DMS79 (cell line): ENCODE data around the gene EMC10.

Source experiments
- DNase-seq: peaks from one replicate; lab custom pipeline; 2025; lab: John Stamatoyannopoulos, UW

Gene EMC10

DNA sequence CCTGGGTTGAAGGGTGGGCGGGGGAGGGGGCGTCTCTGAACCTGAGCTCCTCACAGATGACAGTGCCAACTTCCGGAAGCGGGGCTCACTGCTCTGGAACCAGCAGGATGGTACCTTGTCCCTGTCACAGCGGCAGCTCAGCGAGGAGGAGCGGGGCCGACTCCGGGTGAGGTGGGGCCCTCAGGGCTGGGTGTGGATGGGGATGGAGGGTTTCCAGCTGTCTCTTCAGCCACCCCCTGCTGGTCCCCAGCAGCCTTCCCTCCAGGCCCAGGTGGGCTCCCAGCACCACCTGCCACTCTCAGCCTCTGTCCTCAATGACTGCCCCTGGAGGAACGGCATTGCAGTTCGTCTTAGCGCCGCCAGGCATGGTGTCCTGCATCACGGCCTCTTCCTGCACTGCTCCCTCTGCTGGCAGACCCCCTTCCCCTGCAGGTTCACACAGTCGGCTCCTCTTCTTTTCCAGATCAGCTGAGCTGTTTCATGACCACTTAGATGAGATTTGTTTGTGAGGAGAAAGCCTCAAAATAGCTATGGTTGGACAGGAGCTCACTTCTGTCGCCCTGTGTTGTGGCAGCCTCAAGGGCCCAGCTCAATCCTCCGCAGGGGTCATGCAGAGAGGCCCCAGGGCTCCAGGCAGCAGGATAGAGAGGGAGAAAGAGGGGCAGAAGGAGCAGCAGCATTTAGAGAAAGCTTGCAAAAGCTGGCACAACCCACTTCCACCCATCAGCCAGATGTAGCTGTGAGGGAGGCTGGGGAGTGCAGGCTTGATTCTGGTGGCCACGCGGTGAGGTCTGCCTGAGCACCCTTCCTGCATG lies 2.8 kb downstream of the EMC10 start:
- no peak for DNase-seq

DNA sequence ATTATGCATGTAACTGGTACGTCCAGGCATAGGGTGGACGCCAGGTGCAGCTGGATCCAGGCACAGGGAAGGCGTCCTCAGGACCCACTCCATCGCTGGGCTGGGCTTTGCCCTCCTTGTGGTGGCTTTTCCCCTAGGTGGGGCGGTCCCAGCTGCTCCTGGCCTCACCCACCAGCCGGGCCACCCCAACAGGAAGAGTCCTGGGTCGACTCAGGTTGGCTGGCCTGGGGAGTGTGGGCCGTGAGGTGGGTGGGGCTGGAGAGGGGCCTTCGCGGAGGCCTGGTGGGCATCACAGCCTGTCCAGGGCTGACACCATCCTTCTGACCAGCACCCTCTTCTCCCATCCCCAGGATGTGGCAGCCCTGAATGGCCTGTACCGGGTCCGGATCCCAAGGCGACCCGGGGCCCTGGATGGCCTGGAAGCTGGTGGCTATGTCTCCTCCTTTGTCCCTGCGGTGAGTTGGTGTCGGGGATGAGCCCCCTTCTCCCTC lies 3.5 kb downstream of the EMC10 start:
- DNase-seq: no peak

DNA sequence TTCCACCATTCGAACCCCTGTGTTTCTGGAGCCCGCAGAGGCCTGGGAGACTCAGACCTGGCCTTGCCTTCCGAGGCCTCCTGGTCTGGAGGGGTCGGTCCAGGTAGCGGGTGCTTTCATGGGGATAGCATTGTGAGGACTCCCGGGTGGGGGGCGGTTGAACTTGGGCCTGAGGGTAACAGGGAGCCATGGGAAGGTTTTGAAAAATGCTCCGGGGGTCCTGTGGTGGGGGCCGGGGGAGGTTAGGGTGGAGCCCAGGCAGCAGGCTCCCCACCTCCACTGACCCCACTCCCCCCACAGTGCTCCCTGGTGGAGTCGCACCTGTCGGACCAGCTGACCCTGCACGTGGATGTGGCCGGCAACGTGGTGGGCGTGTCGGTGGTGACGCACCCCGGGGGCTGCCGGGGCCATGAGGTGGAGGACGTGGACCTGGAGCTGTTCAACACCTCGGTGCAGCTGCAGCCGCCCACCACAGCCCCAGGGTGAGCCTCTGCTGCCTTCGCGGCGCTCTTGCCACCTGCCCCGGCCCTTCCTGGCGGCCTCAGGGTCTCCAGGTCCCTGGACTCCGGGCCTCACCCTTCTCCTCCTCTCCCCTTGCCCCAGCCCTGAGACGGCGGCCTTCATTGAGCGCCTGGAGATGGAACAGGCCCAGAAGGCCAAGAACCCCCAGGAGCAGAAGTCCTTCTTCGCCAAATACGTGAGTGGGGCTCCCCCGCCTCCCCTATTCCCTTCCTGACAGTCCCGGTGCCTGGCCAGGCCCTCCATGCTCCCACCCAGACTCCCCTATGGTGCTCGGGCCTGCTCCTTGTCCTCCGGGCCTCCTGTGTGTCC lies 4.2 kb downstream of the EMC10 start:
- DNase-seq: no peak

DNA sequence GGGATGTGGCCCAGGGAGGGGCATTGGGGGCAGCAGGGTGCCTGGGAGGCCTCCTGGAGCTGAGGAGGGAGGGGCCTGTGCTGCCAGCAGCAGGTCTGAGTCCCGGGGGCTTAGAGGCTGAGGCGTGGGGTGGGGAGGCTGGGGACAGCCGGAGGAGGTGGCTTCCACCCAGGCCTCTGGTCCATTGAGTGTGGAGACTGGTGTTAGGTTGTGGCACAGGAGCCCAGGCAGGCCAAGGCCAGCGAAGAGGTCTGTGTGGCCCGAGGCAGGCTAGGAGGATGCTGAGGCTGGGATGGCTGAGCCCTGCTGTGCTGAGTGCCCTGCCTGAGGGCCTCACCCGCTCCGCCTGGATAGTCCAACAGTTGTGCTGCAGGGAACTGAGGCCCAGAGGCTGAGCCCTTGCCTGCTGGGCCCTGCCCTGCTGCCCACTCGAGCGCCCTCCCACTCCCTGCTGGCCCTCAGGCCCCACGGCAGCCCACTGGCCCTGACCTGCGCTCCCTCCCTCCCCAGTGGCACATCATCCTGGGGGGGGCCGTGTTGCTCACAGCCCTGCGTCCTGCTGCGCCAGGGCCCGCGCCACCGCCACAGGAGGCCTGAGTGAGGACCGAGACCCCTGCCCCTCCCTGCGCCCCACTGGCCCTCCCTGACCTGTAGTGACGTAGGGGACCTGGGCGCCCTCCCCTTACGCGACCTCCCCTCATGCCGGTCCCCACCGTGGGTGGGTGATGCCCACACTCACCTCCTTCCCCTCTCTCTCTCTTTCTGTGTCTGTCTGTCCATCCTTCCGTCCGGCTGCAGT lies 5.2 kb downstream of the EMC10 start:
- DNase-seq: no peak

DNA sequence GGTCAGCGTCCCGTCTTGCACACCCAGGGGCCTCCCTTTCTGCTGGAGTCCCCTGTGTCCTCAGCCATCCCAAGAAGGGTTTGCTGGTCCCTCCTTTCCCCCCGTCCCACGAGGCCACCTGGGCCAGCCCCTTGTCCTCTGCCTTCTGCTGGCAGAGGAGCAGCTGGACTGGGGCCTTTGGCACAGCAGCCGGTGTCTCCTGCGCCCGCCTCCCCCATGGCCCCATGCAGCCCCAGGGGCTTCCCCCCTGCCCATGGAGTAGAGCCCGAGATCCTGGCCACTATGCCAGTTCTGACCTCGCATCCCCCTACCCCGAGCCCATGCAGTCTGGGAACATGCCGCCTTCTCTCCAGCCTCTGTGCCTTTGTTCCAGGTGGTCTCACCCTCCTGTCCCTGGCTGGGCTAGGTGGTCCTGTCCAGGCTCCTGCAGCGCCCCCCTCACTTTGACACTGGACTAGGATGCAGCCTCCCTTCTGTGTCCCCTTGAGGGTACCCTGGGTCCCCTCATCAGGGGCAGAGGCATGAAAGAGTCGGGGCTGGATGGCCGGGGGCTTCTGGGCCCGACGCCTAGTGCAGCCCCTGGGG lies 6.1 kb downstream of the EMC10 start:
- DNase-seq: no peak

GRCh38 chr19:50482916-50483315 lies 6.6 kb downstream of the EMC10 start:
- DNase-seq: no peak

DNA sequence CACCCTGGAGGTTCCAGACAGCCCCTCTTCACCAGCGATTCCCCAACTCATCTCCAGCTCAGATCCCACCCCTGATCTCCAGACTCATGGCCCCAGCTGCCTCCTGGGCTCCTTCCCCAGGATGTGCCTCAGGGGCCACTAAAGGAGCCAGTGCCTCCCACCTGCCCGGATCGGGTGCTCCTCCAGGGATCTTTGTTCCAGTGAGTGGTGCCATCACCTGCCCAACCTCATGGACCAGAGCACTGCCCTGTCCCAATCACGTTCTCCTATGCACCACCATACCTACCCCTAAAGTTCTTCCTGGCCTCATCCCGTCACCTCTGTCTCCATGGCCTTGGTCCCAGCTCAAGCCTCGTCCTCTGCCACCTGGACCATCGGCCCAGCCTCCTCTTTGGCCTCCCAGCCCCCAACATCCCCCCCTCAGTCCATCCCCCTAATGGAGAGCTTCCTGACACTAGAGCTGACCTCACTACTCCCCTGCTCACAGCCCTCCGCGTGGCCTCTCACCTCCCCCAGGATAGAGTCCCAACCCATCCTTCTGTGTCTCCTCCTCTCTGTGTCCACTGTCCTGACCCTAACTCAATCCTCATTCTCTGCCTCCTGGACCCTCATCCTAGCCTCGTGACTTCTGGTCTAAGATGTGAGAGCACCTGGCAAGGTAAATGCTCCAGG lies 9.1 kb downstream of the EMC10 start:
- DNase-seq: no peak

- DNase-seq: no peak
Observed at GRCh38 chr19:50486823-50487515, 10.7 kb downstream of the EMC10 start.

GRCh38 chr19:50488389-50489194 lies 12.3 kb downstream of the EMC10 start:
- no peak for DNase-seq

- no peak for DNase-seq
Observed at GRCh38 chr19:50489461-50490011, 13.2 kb downstream of the EMC10 start.

GRCh38 chr19:50490411-50490811 lies 14.1 kb downstream of the EMC10 start:
- DNase-seq: no peak

DNA sequence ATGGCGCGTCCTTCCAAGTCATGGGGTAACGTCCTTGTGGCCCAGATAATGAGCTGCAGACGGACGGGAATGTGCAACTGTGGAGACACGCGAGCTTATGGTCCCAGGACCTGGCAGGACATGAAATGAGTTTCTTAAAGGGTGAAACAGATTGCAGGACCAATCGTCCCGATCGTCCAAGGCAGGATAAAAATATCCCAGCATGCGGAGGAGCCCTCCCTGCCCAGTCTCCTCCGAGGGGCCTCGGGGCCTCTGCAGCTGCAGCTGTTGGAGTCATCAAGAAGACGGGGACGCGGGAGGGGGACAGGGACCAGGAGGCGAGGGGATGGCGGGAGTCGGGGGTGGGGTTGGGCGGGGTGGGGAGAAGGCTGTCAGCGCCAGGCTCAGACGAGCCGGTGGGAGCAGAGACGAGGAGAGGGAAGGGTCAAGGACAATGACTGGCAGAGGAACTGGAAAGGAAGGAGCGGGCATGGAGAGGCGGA lies 14.7 kb downstream of the EMC10 start:
- no peak for DNase-seq

- no peak for DNase-seq
Observed at GRCh38 chr19:50492303-50493052, 16.2 kb downstream of the EMC10 start.

DNA sequence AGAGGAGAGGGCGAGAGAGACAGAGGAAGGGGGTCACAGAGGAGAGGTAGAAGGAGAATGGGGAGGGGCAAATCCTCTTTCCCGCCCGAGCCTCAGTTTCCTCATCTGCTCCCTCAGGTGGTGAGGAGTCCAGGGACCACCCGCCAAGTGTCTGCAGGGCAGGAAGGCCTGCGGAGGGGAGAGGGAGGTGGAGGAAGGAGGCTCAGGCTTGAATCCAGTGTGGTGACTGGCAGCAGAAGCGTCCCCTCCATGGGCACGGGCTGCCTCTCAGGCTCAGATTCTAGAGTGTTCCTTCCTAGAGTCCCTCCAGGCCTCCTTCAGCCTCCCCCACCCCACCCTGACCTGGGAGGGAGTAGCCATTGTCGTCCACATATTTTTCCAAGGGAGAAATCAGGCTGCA lies 16.9 kb downstream of the EMC10 start:
- DNase-seq: no peak

DNA sequence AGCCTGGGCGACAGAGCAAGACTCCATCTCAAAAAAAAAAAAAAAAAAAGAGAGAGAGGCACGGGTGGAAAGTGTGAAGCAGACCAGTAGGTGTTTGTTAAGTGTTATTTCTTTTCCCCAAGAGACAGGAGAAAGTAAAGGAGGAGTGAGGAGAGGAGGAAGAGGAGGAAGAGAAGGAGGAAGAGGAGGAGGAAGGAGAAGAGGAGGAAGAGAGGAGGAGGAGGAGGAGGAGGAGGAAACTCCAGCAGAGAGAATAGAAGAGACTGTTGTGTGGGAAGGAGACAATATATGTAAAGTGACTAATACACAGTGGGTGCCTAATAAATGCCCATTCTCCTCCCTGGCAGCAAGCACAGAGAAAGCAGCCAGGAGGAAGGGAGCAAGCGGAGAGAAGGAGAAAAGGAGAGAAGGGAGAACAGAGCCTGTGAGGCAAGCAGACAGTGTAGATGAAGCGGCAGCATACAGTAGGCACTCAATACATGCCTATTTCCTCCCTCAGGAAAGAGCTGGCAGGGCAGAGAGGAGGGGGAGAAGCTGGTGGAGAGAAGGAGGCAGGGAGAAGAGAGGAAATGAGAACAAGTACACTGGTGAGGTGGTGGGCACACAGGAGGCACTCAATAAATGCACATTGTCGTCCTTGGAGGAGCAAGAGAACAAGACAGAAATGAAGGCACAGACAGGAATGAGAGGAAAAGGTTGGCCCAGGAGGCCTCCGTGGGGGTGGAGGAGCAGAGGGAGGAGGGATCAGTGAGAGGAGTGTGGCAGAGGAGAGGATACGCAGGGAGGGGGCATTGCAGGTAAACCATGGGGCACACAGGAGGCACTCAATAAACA lies 18.1 kb downstream of the EMC10 start:
- no peak for DNase-seq

- no peak for DNase-seq
Observed at GRCh38 chr19:50495020-50495531, 18.8 kb downstream of the EMC10 start.

DNA sequence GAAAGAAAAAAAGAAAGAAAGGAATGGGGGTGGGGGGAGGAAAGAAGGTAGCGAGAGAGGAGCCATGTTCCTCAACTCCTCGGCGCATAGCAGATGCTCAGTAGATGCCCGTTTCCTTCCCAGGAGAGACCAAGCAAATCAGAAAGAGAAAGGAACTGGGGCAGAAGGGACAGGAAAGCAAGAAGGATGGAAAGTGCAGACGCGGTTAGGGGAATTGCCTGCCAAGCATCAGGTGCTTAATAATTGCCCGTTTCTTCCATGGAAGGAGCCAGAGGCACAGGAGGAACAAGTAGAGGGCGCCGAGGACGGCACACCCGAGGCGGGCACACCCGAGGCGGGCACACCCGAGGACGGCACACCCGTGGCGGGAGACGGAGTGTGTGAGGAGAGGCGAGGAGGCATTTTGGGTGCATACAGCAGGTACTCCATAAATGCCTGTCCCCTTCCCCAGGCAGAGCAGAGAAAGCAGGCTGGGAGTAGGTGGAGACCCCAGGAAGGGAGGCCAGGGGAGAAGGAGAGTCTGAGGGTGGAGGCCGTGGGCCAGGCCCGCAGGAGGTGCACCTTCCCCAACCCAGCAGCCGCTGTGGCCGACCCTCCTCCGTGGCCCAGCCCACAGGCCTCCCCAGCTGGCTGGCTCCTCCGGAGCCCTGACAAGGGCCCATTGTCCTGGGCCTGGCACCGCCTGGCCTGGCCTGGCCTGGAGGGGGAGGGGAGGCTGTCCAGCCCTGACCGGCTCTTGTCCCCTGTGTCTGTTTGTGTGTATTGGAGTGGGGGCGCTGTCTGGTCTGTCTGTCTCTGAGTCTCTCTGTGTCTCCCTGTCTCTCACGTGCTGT lies 20.1 kb downstream of the EMC10 start:
- no peak for DNase-seq
